Measurements from ENCODE around the gene WDFY3. TPM values are rescaled to one million over a fixed set of nuclear protein-coding genes. Genes with fewer than 3 reads are reported as not detected.

The WDFY3 gene
- 39.9 TPM for total RNA-seq (2021; ENCODE audit: unreplicated experiment)
- 9.9 and 11.9 TPM in 2 replicates for polyA plus RNA-seq (2012)
- percentile 84 among the genes with signal in this experiment for Bru-seq, nascent RNA
- BruChase-seq, experiment 1, labeled RNA remaining after a 6-hour chase, result percentile 74 among the genes with signal in this experiment
- BruChase-seq, experiment 2, labeled RNA remaining after a 2-hour chase, result percentile 74 among the genes with signal in this experiment
- long read RNA-seq, partial matches to known transcripts, result 8 of 15 reads
- long read RNA-seq, other reads (novel, unspliced or antisense), result 7 of 15 reads

- TF ChIP-seq SRF (IDR thresholded peaks at IDR 0.05; ENCODE audit: low read depth) (no peak), CTCF (IDR thresholded peaks at IDR 0.05 in 2 of 3, conservative IDR thresholded peaks at IDR 0.05 in 1 of 3; ENCODE audit: borderline replicate concordance in 1 of 3, insufficient read depth in 1 of 3, low read depth in 2 of 3, low read length in 2 of 3) (no peak), SIN3A (IDR thresholded peaks at IDR 0.05; ENCODE audit: low read depth) (peak; percentile 74), CBX3 (IDR thresholded peaks at IDR 0.05; ENCODE audit: low read depth) (peak; percentile 70), ATF3 (IDR thresholded peaks at IDR 0.05) (no peak), POLR2A (IDR thresholded peaks at IDR 0.05; ENCODE audit: borderline replicate concordance, extremely low read depth, insufficient read depth, insufficient read length) (peak; percentile 43), MAX (IDR thresholded peaks at IDR 0.05) (peak; percentile 28; the same call in 1 of the 2 replicates), POLR2AphosphoS5 (IDR thresholded peaks at IDR 0.05; ENCODE audit: low read depth, low read length) (peak; percentile 90), CEBPB (IDR thresholded peaks at IDR 0.05; ENCODE audit: low read depth) (0 out of 2 replicates have a peak, but pooled peaks have one; percentile 19), RAD21 (IDR thresholded peaks at IDR 0.05; ENCODE audit: low read depth) (0 out of 2 replicates have a peak, but pooled peaks have one; percentile 18), YY1 (IDR thresholded peaks at IDR 0.05; ENCODE audit: extremely low read depth, insufficient replicate concordance, low read depth, low read length) (peak; percentile 90), ZFX (IDR thresholded peaks at IDR 0.05) (peak; percentile 7; the same call in 1 of the 2 replicates), TCF7L2 (IDR thresholded peaks at IDR 0.05; ENCODE audit: borderline replicate concordance, extremely low read depth, insufficient read depth, insufficient read length) (peak; percentile 20), ZBTB33 (IDR thresholded peaks at IDR 0.05; ENCODE audit: extremely low read depth, insufficient replicate concordance, low read length) (no peak)
- Histone ChIP-seq H3K27ac (ENCODE audit: low read depth, low read length) (peak within 1 kb of the TSS; percentile 88), H3K79me2 (ENCODE audit: insufficient read depth, low read length) (peaks cover 41% of the 10 kb centered on the region), H3K9me2 (ENCODE audit: insufficient read depth) (no peaks in the 10 kb centered on the region), H3K4me2 (ENCODE audit: low read length) (peak within 1 kb of the TSS; percentile 92), H3K36me3 (ENCODE audit: control insufficient read depth in 1 of 2, insufficient read depth in 2 of 2, low read length in 2 of 2) (no peaks in the 10 kb centered on the region), H3K4me1 (ENCODE audit: control insufficient read depth in 1 of 2, insufficient read depth in 2 of 2, low read length in 2 of 2) (peaks cover 4 to 18% of the 10 kb centered on the region in 2 experiments; a peak in 3 of 4 replicates), H3K4me3 (replicated peaks in 1 of 2; ENCODE audit: low read depth in 1 of 2, low read length in 2 of 2) (peak within 1 kb of the TSS; percentile 56 to 79), H3K9me3 (ENCODE audit: control insufficient read depth in 1 of 2, insufficient read depth in 1 of 2, low read depth in 1 of 2, low read length in 2 of 2) (no peaks in the 10 kb centered on the region), H3K27me3 (ENCODE audit: insufficient read depth, low read length) (no peaks in the 10 kb centered on the region), H2AFZ (ENCODE audit: low read depth, low read length, poor library complexity, severe bottlenecking) (peak within 1 kb of the TSS; percentile 81), H3K9ac (ENCODE audit: low read length) (peak within 1 kb of the TSS; percentile 72), H4K20me1 (ENCODE audit: insufficient read depth) (no peaks in the 10 kb centered on the region)
- ChIA-PET RAD21 (ENCODE audit: low non-redundant PET in 1 of 2, low total read pairs in 2 of 2, uncharacterized antibody in 2 of 2, unreplicated experiment in 2 of 2) (interaction anchor here (0.6 to 1.0 kb wide), 3 partner anchors 216 to 387 kb away, joined by 3 read pairs; no protein-coding TSS in a partner anchor), POLR2A (interaction anchor here (0.6 kb wide), 1 partner anchor 238 kb away, joined by 3 read pairs; no protein-coding TSS in a partner anchor), CTCF (interaction anchor here (1.5 to 1.8 kb wide), 2 partner anchors 215 to 387 kb away, joined by 3 to 12 read pairs; no protein-coding TSS in a partner anchor)
- no TSS peak for BruUV-seq (replicated peaks)
- peak; percentile 71 for DNase-seq (ENCODE audit: low read depth, low spot score)
- ATAC-seq, result peak; percentile 89
- intact Hi-C loops (cut with micrococcal nuclease), result loop anchor here (2.0 kb wide), 1 partner anchor 384 kb away; the partner anchor contains the start of gene CDS1
Observed at GRCh38 chr4:84966382-84967242, at the start of gene WDFY3. TSS of gene WDFY3 (minus strand) at chr4:84966690. CDS start at chr4:84860591, 106,099 bp downstream.

All from HCT116 (cell line).